ENCODE results near the gene ARHGEF7. TPM values are rescaled to one million over a fixed set of nuclear protein-coding genes. Genes with fewer than 3 reads are reported as not detected.

The ARHGEF7 gene
- total and polyA plus RNA-seq, 2 experiments from 2014 or later: 23.6 to 58.9 TPM

DNA sequence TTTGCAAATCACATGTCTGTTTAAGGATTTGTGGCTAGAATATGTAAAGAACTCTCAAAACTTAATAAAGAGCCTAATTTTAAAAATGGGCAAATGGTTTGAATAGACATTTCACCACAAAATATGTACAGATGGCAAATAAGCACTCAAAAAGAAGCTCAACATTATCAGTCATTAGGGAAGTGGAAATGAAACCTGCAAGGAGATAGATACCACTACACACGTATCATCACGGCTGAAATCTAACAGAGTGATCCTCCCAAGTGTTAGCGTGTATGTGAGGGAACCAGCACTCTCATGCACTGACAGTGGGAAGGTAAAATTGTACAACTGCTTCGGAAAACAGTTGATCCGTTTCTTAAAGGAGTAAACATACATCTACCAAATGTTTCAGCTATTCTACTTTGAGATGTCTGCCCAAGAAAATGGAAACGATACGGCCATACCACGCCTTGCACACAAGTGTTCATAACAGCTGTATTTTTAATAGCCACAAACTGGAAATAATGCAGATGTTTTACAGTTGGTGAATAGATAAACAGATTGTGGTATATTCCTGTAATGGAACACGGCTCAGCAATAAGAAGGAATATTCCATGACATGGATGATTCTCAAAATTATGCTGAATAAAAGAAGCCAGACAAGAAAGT lies 14.5 kb downstream of the ARHGEF7 start:
- Mint-ChIP-seq H3K27ac (no peak overlapping the region), H3K9me3 (no peaks in the 10 kb centered on the region; the same call in 2 of the 3 replicates), H3K4me3 (no peak overlapping the region), H3K4me1 (no peaks in the 10 kb centered on the region; the same call in 2 of the 3 replicates), H3K27me3 (ENCODE audit: insufficient read depth, low read depth, poor library complexity) (peaks cover 7% of the 10 kb centered on the region), H3K36me3 (ENCODE audit: low read depth) (no peaks in the 10 kb centered on the region)
- Histone ChIP-seq H3K4me2 (no peak overlapping the region), H3K4me3 (no peak overlapping the region), H3K4me1 (ENCODE audit: insufficient read depth) (no peaks in the 10 kb centered on the region), H3K9me2 (ENCODE audit: insufficient read depth) (no peaks in the 10 kb centered on the region), H4K20me1 (replicated peaks; ENCODE audit: insufficient read depth) (no peaks in the 10 kb centered on the region), H3K79me2 (replicated peaks; ENCODE audit: insufficient read depth) (no peaks in the 10 kb centered on the region), H3K36me3 (ENCODE audit: insufficient read depth) (no peaks in the 10 kb centered on the region), H3K27me3 (ENCODE audit: insufficient read depth) (no peaks in the 10 kb centered on the region), H2AFZ (no peak overlapping the region), H3F3A (replicated peaks; ENCODE audit: low read depth) (0 out of 2 replicates have a peak, but pooled peaks cover 5% of the 10 kb centered on the region), H3K27ac (ENCODE audit: low read depth) (no peak overlapping the region)
- DNase-seq (ENCODE audit: low spot score): no peak
- ATAC-seq: no peak
- TF ChIP-seq EZH2phosphoT487 (IDR thresholded peaks at IDR 0.05; ENCODE audit: unreplicated experiment) (no peak), STAT1 (IDR thresholded peaks at IDR 0.05; ENCODE audit: unreplicated experiment) (no peak), JUNB (IDR thresholded peaks at IDR 0.05; ENCODE audit: unreplicated experiment) (no peak), CREB1 (CRISPR knock-in tag; IDR thresholded peaks at IDR 0.05; ENCODE audit: low read depth) (no peak), ZNF114 (CRISPR knock-in tag; IDR thresholded peaks at IDR 0.05) (no peak), POLR2AphosphoS5 (IDR thresholded peaks at IDR 0.05; ENCODE audit: low read depth) (no peak), EZH2 (IDR thresholded peaks at IDR 0.05; ENCODE audit: low read depth, unreplicated experiment) (no peak), ZNF331 (CRISPR knock-in tag; IDR thresholded peaks at IDR 0.05; ENCODE audit: low read depth) (no peak), NANOG (IDR thresholded peaks at IDR 0.05; ENCODE audit: borderline replicate concordance) (no peak)
- TF ChIP-seq, protein P1, sequence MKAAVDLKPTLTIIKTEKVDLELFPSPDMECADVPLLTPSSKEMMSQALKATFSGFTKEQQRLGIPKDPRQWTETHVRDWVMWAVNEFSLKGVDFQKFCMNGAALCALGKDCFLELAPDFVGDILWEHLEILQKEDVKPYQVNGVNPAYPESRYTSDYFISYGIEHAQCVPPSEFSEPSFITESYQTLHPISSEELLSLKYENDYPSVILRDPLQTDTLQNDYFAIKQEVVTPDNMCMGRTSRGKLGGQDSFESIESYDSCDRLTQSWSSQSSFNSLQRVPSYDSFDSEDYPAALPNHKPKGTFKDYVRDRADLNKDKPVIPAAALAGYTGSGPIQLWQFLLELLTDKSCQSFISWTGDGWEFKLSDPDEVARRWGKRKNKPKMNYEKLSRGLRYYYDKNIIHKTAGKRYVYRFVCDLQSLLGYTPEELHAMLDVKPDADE (IDR thresholded peaks at IDR 0.05): no peak
- TF ChIP-seq, protein P2, sequence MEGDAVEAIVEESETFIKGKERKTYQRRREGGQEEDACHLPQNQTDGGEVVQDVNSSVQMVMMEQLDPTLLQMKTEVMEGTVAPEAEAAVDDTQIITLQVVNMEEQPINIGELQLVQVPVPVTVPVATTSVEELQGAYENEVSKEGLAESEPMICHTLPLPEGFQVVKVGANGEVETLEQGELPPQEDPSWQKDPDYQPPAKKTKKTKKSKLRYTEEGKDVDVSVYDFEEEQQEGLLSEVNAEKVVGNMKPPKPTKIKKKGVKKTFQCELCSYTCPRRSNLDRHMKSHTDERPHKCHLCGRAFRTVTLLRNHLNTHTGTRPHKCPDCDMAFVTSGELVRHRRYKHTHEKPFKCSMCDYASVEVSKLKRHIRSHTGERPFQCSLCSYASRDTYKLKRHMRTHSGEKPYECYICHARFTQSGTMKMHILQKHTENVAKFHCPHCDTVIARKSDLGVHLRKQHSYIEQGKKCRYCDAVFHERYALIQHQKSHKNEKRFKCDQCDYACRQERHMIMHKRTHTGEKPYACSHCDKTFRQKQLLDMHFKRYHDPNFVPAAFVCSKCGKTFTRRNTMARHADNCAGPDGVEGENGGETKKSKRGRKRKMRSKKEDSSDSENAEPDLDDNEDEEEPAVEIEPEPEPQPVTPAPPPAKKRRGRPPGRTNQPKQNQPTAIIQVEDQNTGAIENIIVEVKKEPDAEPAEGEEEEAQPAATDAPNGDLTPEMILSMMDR (conservative IDR thresholded peaks at IDR 0.05; ENCODE audit: low read depth in 2 of 2): no peak
- TF ChIP-seq, protein P3, sequence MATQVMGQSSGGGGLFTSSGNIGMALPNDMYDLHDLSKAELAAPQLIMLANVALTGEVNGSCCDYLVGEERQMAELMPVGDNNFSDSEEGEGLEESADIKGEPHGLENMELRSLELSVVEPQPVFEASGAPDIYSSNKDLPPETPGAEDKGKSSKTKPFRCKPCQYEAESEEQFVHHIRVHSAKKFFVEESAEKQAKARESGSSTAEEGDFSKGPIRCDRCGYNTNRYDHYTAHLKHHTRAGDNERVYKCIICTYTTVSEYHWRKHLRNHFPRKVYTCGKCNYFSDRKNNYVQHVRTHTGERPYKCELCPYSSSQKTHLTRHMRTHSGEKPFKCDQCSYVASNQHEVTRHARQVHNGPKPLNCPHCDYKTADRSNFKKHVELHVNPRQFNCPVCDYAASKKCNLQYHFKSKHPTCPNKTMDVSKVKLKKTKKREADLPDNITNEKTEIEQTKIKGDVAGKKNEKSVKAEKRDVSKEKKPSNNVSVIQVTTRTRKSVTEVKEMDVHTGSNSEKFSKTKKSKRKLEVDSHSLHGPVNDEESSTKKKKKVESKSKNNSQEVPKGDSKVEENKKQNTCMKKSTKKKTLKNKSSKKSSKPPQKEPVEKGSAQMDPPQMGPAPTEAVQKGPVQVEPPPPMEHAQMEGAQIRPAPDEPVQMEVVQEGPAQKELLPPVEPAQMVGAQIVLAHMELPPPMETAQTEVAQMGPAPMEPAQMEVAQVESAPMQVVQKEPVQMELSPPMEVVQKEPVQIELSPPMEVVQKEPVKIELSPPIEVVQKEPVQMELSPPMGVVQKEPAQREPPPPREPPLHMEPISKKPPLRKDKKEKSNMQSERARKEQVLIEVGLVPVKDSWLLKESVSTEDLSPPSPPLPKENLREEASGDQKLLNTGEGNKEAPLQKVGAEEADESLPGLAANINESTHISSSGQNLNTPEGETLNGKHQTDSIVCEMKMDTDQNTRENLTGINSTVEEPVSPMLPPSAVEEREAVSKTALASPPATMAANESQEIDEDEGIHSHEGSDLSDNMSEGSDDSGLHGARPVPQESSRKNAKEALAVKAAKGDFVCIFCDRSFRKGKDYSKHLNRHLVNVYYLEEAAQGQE (IDR thresholded peaks at IDR 0.05; ENCODE audit: unreplicated experiment): no peak
- TF ChIP-seq, protein P4, sequence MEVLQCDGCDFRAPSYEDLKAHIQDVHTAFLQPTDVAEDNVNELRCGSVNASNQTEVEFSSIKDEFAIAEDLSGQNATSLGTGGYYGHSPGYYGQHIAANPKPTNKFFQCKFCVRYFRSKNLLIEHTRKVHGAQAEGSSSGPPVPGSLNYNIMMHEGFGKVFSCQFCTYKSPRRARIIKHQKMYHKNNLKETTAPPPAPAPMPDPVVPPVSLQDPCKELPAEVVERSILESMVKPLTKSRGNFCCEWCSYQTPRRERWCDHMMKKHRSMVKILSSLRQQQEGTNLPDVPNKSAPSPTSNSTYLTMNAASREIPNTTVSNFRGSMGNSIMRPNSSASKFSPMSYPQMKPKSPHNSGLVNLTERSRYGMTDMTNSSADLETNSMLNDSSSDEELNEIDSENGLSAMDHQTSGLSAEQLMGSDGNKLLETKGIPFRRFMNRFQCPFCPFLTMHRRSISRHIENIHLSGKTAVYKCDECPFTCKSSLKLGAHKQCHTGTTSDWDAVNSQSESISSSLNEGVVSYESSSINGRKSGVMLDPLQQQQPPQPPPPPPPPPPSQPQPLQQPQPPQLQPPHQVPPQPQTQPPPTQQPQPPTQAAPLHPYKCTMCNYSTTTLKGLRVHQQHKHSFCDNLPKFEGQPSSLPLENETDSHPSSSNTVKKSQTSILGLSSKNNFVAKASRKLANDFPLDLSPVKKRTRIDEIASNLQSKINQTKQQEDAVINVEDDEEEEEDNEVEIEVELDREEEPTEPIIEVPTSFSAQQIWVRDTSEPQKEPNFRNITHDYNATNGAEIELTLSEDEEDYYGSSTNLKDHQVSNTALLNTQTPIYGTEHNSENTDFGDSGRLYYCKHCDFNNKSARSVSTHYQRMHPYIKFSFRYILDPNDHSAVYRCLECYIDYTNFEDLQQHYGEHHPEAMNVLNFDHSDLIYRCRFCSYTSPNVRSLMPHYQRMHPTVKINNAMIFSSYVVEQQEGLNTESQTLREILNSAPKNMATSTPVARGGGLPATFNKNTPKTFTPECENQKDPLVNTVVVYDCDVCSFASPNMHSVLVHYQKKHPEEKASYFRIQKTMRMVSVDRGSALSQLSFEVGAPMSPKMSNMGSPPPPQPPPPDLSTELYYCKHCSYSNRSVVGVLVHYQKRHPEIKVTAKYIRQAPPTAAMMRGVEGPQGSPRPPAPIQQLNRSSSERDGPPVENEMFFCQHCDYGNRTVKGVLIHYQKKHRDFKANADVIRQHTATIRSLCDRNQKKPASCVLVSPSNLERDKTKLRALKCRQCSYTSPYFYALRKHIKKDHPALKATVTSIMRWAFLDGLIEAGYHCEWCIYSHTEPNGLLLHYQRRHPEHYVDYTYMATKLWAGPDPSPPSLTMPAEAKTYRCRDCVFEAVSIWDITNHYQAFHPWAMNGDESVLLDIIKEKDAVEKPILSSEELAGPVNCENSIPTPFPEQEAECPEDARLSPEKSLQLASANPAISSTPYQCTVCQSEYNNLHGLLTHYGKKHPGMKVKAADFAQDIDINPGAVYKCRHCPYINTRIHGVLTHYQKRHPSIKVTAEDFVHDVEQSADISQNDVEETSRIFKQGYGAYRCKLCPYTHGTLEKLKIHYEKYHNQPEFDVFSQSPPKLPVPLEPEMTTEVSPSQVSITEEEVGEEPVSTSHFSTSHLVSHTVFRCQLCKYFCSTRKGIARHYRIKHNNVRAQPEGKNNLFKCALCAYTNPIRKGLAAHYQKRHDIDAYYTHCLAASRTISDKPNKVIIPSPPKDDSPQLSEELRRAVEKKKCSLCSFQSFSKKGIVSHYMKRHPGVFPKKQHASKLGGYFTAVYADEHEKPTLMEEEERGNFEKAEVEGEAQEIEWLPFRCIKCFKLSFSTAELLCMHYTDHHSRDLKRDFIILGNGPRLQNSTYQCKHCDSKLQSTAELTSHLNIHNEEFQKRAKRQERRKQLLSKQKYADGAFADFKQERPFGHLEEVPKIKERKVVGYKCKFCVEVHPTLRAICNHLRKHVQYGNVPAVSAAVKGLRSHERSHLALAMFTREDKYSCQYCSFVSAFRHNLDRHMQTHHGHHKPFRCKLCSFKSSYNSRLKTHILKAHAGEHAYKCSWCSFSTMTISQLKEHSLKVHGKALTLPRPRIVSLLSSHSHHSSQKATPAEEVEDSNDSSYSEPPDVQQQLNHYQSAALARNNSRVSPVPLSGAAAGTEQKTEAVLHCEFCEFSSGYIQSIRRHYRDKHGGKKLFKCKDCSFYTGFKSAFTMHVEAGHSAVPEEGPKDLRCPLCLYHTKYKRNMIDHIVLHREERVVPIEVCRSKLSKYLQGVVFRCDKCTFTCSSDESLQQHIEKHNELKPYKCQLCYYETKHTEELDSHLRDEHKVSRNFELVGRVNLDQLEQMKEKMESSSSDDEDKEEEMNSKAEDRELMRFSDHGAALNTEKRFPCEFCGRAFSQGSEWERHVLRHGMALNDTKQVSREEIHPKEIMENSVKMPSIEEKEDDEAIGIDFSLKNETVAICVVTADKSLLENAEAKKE (CRISPR knock-in tag; IDR thresholded peaks at IDR 0.05): no peak

All from GM23338 (cell line).